ENCODE data around the gene CEACAM4.

GRCh38 chr19:41617941-41618730 is 8.7 kb downstream of the CEACAM4 start:
- TF ChIP-seq CTCF (IDR thresholded peaks at IDR 0.05; ENCODE audit: control extremely low read depth in 1 of 3, insufficient read depth in 1 of 3, low read depth in 1 of 3, low read length in 3 of 3) (no peak), JUND (IDR thresholded peaks at IDR 0.05; ENCODE audit: low read length) (no peak), SP1 (IDR thresholded peaks at IDR 0.05; ENCODE audit: low read depth, low read length) (no peak), EP300 (IDR thresholded peaks at IDR 0.05; ENCODE audit: borderline replicate concordance in 1 of 2, low read depth in 2 of 2, low read length in 2 of 2) (no peak), POLR2A (IDR thresholded peaks at IDR 0.05; ENCODE audit: control extremely low read depth in 1 of 2, low read depth in 2 of 2, low read length in 2 of 2) (no peak), CEBPB (IDR thresholded peaks at IDR 0.05; ENCODE audit: low read depth, low read length) (no peak), CHD7 (IDR thresholded peaks at IDR 0.05; ENCODE audit: insufficient replicate concordance, low read length) (no peak), CREB1 (IDR thresholded peaks at IDR 0.05) (no peak), SIN3A (conservative IDR thresholded peaks at IDR 0.05 in 1 of 2, IDR thresholded peaks at IDR 0.05 in 1 of 2; ENCODE audit: low read depth in 1 of 2, low read length in 2 of 2) (no peak), BACH1 (IDR thresholded peaks at IDR 0.05; ENCODE audit: low read length) (no peak), USF2 (IDR thresholded peaks at IDR 0.05; ENCODE audit: low read length) (no peak), RAD21 (IDR thresholded peaks at IDR 0.05 in 1 of 2, conservative IDR thresholded peaks at IDR 0.05 in 1 of 2; ENCODE audit: low read depth in 2 of 2, low read length in 2 of 2) (no peak), RXRA (IDR thresholded peaks at IDR 0.05; ENCODE audit: insufficient read depth, low read depth, low read length) (no peak)
